HG03439 (cell line): ENCODE measurements around the gene SLC8B1.

Source experiments
- ATAC-seq: cut with Tn5 transposase; IDR thresholded peaks from one replicate; pipeline ENCODE4 v1.9.1; 2021; ENCODE audit warnings: mild to moderate bottlenecking, moderate library complexity; ENCODE audit not compliant: unreplicated experiment

The SLC8B1 gene

GRCh38 chr12:113334786-113335539 lies at the start of gene SLC8B1:
Gene SLC8B1, minus strand, starts transcription at chr12:113335109. Its CDS starts 2,231 bp downstream, at chr12:113332878.
- peak; percentile 86 for ATAC-seq

- ATAC-seq: no peak
Measured at GRCh38 chr12:113382206-113382605, 47.3 kb upstream of the SLC8B1 start.

GRCh38 chr12:113381220-113381619 lies 46.3 kb upstream of the SLC8B1 start:
- ATAC-seq: no peak

GRCh38 chr12:113378291-113378690 lies 43.4 kb upstream of the SLC8B1 start:
- no peak for ATAC-seq

GRCh38 chr12:113374823-113375428 lies 40.0 kb upstream of the SLC8B1 start:
- no peak for ATAC-seq

GRCh38 chr12:113373969-113374368 lies 39.1 kb upstream of the SLC8B1 start:
- no peak for ATAC-seq

- ATAC-seq: no peak
Measured at GRCh38 chr12:113373440-113373839, 38.5 kb upstream of the SLC8B1 start.

GRCh38 chr12:113372371-113372770 lies 37.5 kb upstream of the SLC8B1 start:
- no peak for ATAC-seq

GRCh38 chr12:113371808-113372207 lies 36.9 kb upstream of the SLC8B1 start:
- no peak for ATAC-seq

- no peak for ATAC-seq
Measured at GRCh38 chr12:113370923-113371682, 36.2 kb upstream of the SLC8B1 start.

- no peak for ATAC-seq
Measured at GRCh38 chr12:113369391-113369985, 34.6 kb upstream of the SLC8B1 start.

- no peak for ATAC-seq
Measured at GRCh38 chr12:113368331-113368730, 33.4 kb upstream of the SLC8B1 start.

- ATAC-seq: no peak
Measured at GRCh38 chr12:113366827-113367226, 31.9 kb upstream of the SLC8B1 start.

GRCh38 chr12:113365639-113366395 lies 30.9 kb upstream of the SLC8B1 start:
- no peak for ATAC-seq

- ATAC-seq: no peak
Measured at GRCh38 chr12:113364698-113365097, 29.8 kb upstream of the SLC8B1 start.

- no peak for ATAC-seq
Measured at GRCh38 chr12:113361574-113362370, 26.9 kb upstream of the SLC8B1 start.

- no peak for ATAC-seq
Measured at GRCh38 chr12:113359939-113360748, 25.2 kb upstream of the SLC8B1 start.

GRCh38 chr12:113359133-113359938 lies 24.4 kb upstream of the SLC8B1 start:
- ATAC-seq: no peak
